ENCODE results near the gene TARS2. TPM values are rescaled to one million over a fixed set of nuclear protein-coding genes. Genes with fewer than 3 reads are reported as not detected.
A peak's percentile ranks its signal among the peaks of the same experiment; 100 is the strongest.

TARS2 gene
- total RNA-seq, 1 experiment from 2014 or later = 44.8 TPM

- ChIA-PET CTCF (no interaction called here), POLR2A (ENCODE audit: unreplicated experiment) (interaction anchor here (0.5 kb wide), 2 partner anchors 9 to 200 kb away, joined by 3 to 6 read pairs; no protein-coding TSS in a partner anchor)
- no peak overlapping the region for H3K27ac ChIP-seq
- no peaks in the 10 kb centered on the region for H3K79me2 ChIP-seq (ENCODE audit: low read depth)
- no peaks in the 10 kb centered on the region for H4K20me1 ChIP-seq (ENCODE audit: insufficient read depth)
- H3F3A ChIP-seq (ENCODE audit: insufficient read depth, low read depth) = peaks cover 7% of the 10 kb centered on the region
- H3K4me3 ChIP-seq = no peak overlapping the region
- intact Hi-C loops (cut with micrococcal nuclease; ENCODE audit: unreplicated experiment) = no loop called here
- no peaks in the 10 kb centered on the region for H3K36me3 ChIP-seq (ENCODE audit: low read depth)
- H3K4me1 ChIP-seq (replicated peaks; ENCODE audit: insufficient read depth) = peaks cover 5% of the 10 kb centered on the region; the same call in 1 of the 2 replicates
- BruUV-seq (replicated peaks) = no TSS peak
- no peaks in the 10 kb centered on the region for H3K9me3 ChIP-seq (ENCODE audit: insufficient read depth, low read depth)
- no peak for TF ChIP-seq CTCF (conservative IDR thresholded peaks at IDR 0.05)
- TF ChIP-seq EZH2 (IDR thresholded peaks at IDR 0.05; ENCODE audit: low read depth) = no peak
- no peaks in the 10 kb centered on the region for H3K27me3 ChIP-seq (ENCODE audit: insufficient read depth, low read depth)
- no peak overlapping the region for H2AFZ ChIP-seq
- DNase-seq = no peak
- no peaks in the 10 kb centered on the region for H3K9me2 ChIP-seq (ENCODE audit: insufficient read depth)
- no peak overlapping the region for H3K4me2 ChIP-seq
Measured at GRCh38 chr1:150521196-150521968, 34.2 kb downstream of the TARS2 start.

- no peak for TF ChIP-seq CTCF (conservative IDR thresholded peaks at IDR 0.05)
- TF ChIP-seq EZH2 (IDR thresholded peaks at IDR 0.05; ENCODE audit: low read depth) = no peak
- POLR2A ChIA-PET (ENCODE audit: unreplicated experiment) = no interaction called here
- CTCF ChIA-PET = interaction anchor here (0.6 kb wide), 2 partner anchors 128 to 230 kb away, joined by 5 to 6 read pairs; no protein-coding TSS in a partner anchor
- no peaks in the 10 kb centered on the region for H4K20me1 ChIP-seq (ENCODE audit: insufficient read depth)
- BruUV-seq (replicated peaks) = no TSS peak
- no peak overlapping the region for H2AFZ ChIP-seq
- no peaks in the 10 kb centered on the region for H3K9me2 ChIP-seq (ENCODE audit: insufficient read depth)
- H3K27me3 ChIP-seq (ENCODE audit: insufficient read depth, low read depth) = no peaks in the 10 kb centered on the region
- no peak for DNase-seq
- no peaks in the 10 kb centered on the region for H3K79me2 ChIP-seq (ENCODE audit: low read depth)
- H3K36me3 ChIP-seq (ENCODE audit: low read depth) = no peaks in the 10 kb centered on the region
- H3K4me3 ChIP-seq = no peak overlapping the region
- H3K4me1 ChIP-seq (replicated peaks; ENCODE audit: insufficient read depth) = no peaks in the 10 kb centered on the region
- H3K27ac ChIP-seq = no peak overlapping the region
- no peaks in the 10 kb centered on the region for H3K9me3 ChIP-seq (ENCODE audit: insufficient read depth, low read depth)
- intact Hi-C loops (cut with micrococcal nuclease; ENCODE audit: unreplicated experiment) = no loop called here
- H3F3A ChIP-seq (ENCODE audit: insufficient read depth, low read depth) = no peaks in the 10 kb centered on the region; the same call in 1 of the 2 replicates
- no peak overlapping the region for H3K4me2 ChIP-seq
Measured at GRCh38 chr1:150525348-150525747, 38.1 kb downstream of the TARS2 start.

- Histone ChIP-seq H2AFZ (no peak overlapping the region), H3K36me3 (ENCODE audit: low read depth) (no peaks in the 10 kb centered on the region), H3K9me3 (ENCODE audit: insufficient read depth, low read depth) (no peaks in the 10 kb centered on the region), H3K4me1 (replicated peaks; ENCODE audit: insufficient read depth) (no peaks in the 10 kb centered on the region), H3K9me2 (ENCODE audit: insufficient read depth) (no peaks in the 10 kb centered on the region), H3K79me2 (ENCODE audit: low read depth) (no peaks in the 10 kb centered on the region), H3K4me2 (no peak overlapping the region), H4K20me1 (ENCODE audit: insufficient read depth) (no peaks in the 10 kb centered on the region), H3K27ac (no peak overlapping the region), H3K4me3 (no peak overlapping the region), H3K27me3 (ENCODE audit: insufficient read depth, low read depth) (no peaks in the 10 kb centered on the region), H3F3A (ENCODE audit: insufficient read depth, low read depth) (no peaks in the 10 kb centered on the region; the same call in 1 of the 2 replicates)
- ChIA-PET CTCF (no interaction called here), POLR2A (ENCODE audit: unreplicated experiment) (no interaction called here)
- intact Hi-C loops (cut with micrococcal nuclease; ENCODE audit: unreplicated experiment) = no loop called here
- peak in 1 of 2 experiments; percentile 60 for DNase-seq
- no TSS peak for BruUV-seq (replicated peaks)
- TF ChIP-seq EZH2 (IDR thresholded peaks at IDR 0.05; ENCODE audit: low read depth) (no peak), CTCF (conservative IDR thresholded peaks at IDR 0.05) (no peak)
Measured at GRCh38 chr1:150528196-150528595, 41.0 kb downstream of the TARS2 start.
